ENCODE data around the gene AKAP13.
A peak's percentile ranks its signal among the peaks of the same experiment; 100 is the strongest.

Gene AKAP13

DNA sequence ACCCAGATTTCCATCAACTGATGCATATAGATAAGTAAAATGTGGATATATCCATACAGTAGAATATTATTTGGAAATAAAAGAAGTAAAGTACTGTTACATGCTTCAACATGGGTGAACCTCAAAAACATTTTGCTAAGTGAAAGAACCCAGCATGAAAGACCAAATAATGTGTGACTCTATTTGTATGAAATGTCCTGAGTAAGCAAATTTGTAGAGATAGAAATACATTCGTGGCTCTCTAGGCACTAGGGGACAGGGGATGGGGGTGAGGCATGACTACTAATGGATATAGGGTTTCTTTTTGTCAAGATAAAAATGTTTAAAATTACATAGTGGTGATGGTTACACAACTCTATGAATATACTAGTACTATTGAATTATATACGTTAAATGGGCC is 250.6 kb downstream of the AKAP13 start:
- in situ Hi-C loops (cut with MboI; ENCODE audit: low sequenced_read_pairs), result no loop called here

DNA sequence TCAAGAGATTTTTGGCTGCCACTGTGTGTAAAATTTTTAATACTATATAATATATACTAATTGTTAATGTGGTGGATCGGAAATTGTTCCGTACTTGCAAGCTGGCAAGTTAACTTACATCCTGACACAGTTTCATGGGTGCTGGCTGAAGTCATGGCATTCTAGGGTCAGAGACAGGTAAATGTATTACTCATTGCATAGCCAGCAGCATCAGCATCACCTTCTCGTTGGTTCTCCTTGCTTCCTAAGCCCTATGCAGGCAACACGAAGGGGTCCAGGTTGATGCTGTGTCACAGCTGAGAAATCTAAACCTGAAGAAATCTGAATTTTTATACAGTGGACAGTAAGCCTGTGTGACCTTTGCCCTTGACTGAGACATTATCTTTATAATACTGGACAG is 251.6 kb downstream of the AKAP13 start:
- DNase-seq (ENCODE audit: low spot score in 2 of 2), result no peak
- Histone ChIP-seq H3K27me3 (ENCODE audit: low read depth) (no peaks in the 10 kb centered on the region), H3K9me3 (no peaks in the 10 kb centered on the region), H3K4me1 (peaks cover 4% of the 10 kb centered on the region; the same call in 1 of the 2 replicates), H3K36me3 (replicated peaks) (no peaks in the 10 kb centered on the region), H3K4me3 (no peak overlapping the region)
- in situ Hi-C loops (cut with MboI; ENCODE audit: low sequenced_read_pairs), result no loop called here

More for the DNA sequence above, 250.6 kb downstream of the AKAP13 start:
- no peak for DNase-seq (ENCODE audit: low spot score in 2 of 2)
- no peaks in the 10 kb centered on the region for H3K27me3 ChIP-seq (ENCODE audit: low read depth)
- H3K36me3 ChIP-seq (replicated peaks), result no peaks in the 10 kb centered on the region
- H3K4me3 ChIP-seq, result no peak overlapping the region
- H3K9me3 ChIP-seq, result no peaks in the 10 kb centered on the region
- peaks cover 4% of the 10 kb centered on the region; the same call in 1 of the 2 replicates for H3K4me1 ChIP-seq

DNA sequence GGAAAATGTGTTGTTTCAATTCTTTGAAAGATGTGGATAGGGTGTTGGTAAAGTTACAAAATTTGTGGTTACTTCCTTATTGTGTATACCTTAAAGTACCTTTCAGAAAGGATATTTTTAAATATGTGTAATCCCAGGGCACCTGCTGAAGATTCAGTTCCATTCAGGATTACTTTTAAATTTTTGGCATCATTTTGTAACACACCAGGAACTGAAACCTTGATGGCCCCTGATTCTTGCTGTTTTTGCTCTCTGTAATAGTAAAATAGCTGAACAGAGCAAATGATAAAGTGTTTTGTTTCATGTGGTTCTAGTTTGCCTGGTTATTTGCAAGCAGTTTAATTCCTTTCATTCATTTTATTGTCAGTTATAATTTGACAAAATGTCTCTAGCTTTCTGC is 253.5 kb downstream of the AKAP13 start:
- in situ Hi-C loops (cut with MboI; ENCODE audit: low sequenced_read_pairs), result no loop called here
- no peak for DNase-seq (ENCODE audit: low spot score in 2 of 2)
- Histone ChIP-seq H3K27me3 (ENCODE audit: low read depth) (no peaks in the 10 kb centered on the region), H3K4me1 (peaks cover 4% of the 10 kb centered on the region; the same call in 1 of the 2 replicates), H3K36me3 (replicated peaks) (no peaks in the 10 kb centered on the region), H3K9me3 (no peaks in the 10 kb centered on the region), H3K4me3 (no peak overlapping the region)

DNA sequence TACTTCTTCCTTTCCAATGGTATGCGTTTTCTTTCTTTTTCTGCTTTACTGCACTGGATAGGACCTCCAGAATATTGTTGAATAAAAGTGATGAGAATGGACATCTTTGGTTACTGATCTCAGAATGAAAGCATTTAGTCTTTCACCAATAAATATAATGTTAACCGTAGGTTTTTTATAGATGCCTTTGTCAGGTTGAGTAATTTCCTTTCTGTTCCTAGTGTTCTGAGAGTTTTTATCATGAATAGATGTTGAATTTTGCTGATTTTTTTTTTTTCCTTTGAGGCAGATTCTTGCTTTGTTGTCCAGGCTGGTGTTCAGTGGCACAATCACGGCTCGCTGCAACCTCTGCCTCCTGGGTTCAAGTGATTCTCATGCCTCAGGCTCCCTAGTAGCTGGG is 255.9 kb downstream of the AKAP13 start:
- H3K27me3 ChIP-seq (ENCODE audit: low read depth), result no peaks in the 10 kb centered on the region
- no peak for DNase-seq (ENCODE audit: low spot score in 2 of 2)
- H3K4me1 ChIP-seq, result peaks cover 4% of the 10 kb centered on the region; the same call in 1 of the 2 replicates
- no peaks in the 10 kb centered on the region for H3K9me3 ChIP-seq
- H3K36me3 ChIP-seq (replicated peaks), result peaks cover 4% of the 10 kb centered on the region; the same call in 1 of the 2 replicates
- H3K4me3 ChIP-seq, result no peak overlapping the region
- in situ Hi-C loops (cut with MboI; ENCODE audit: low sequenced_read_pairs), result no loop called here

DNA sequence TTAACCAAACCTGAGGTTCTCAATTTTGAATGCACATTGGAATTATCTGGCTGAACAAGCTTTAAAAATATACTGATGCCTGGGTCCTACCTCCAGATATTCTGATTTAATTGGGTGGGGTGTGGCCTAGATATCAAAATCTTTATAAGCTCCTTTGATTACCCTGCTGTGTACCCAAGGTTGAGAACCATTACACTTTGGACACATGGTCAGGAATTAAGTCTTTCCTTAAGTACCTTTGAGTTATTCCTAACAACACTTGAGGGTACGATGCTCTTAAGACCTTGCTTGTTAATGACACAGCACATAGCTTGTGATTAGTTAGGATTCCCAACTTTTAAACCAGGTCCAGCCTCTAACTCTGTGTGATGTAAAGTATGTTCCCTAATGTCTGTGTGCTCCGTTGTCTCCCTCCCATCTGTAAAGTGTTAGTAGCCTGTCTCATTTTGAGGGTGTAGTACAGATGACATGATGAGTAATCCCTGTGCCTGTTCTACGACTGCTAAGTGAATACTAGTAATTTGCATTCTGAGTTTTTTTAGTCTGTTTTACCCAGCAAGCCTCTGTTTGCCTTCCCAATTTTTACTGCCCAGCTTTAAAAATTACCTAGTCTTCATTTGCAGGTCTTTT is 259.5 kb downstream of the AKAP13 start:
- DNase-seq (ENCODE audit: low spot score in 2 of 2), result no peak
- in situ Hi-C loops (cut with MboI; ENCODE audit: low sequenced_read_pairs), result no loop called here
- Histone ChIP-seq H3K4me3 (no peak overlapping the region), H3K36me3 (replicated peaks) (peaks cover 4% of the 10 kb centered on the region; the same call in 1 of the 2 replicates), H3K4me1 (no peaks in the 10 kb centered on the region; the same call in 1 of the 2 replicates), H3K27me3 (ENCODE audit: low read depth) (no peaks in the 10 kb centered on the region), H3K9me3 (no peaks in the 10 kb centered on the region)

DNA sequence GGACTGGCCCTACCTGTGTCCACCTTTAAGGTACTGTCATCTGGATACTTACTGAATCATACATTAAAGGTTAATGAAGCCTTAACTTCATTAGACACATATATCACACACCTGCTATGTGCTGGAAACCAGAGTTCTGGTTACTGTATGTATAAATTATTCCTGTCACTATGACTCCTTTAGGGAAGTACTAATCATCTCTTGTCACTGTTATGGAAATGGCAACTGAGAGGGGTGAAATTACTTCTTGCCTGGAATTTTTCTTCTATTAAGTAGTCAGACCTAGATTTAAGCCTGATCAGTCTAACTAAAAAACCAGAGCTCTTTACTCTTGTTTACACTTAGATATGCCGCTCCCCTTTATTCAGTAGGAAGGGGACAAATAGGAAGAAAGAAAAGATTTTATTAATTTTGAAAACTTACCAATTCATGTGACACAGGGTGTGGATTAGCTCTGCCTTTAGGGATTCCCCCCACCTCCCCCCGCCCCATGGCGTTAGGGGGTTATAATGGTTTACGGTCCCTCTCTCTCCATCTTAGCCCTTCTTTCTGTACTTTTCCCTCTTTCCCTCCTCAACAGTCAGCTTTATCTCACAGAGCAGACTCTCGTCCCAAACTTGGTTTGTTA is 261.8 kb downstream of the AKAP13 start:
- Histone ChIP-seq H3K27me3 (ENCODE audit: low read depth) (no peaks in the 10 kb centered on the region), H3K36me3 (replicated peaks) (peaks cover 12% of the 10 kb centered on the region), H3K9me3 (no peaks in the 10 kb centered on the region), H3K4me3 (no peak overlapping the region), H3K4me1 (peaks cover 5% of the 10 kb centered on the region)
- no peak for DNase-seq (ENCODE audit: low spot score in 2 of 2)
- in situ Hi-C loops (cut with MboI; ENCODE audit: low sequenced_read_pairs), result no loop called here

DNA sequence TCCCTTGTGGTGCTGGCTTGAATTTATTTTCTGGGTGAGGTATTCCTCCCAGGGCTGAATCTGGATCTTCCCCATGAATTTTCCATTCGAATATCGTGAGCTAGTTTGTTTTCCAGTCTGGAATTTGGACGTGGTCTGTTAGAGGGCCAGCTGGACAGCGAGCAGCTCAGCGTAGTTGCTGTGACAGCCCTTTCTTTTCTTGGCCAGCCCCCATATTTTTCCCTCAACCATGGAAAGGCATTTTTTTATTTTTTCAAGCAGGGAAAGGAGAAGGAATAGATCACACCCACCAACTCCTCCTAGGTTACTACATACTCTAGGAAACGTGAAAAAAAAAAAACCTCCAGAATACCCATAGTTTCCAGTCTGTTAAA is 262.3 kb downstream of the AKAP13 start:
- H3K36me3 ChIP-seq (replicated peaks), result peaks cover 12% of the 10 kb centered on the region
- H3K4me3 ChIP-seq, result no peak overlapping the region
- no peaks in the 10 kb centered on the region for H3K27me3 ChIP-seq (ENCODE audit: low read depth)
- no peak for DNase-seq (ENCODE audit: low spot score in 2 of 2)
- H3K4me1 ChIP-seq, result peaks cover 5% of the 10 kb centered on the region
- in situ Hi-C loops (cut with MboI; ENCODE audit: low sequenced_read_pairs), result no loop called here
- H3K9me3 ChIP-seq, result no peaks in the 10 kb centered on the region

DNA sequence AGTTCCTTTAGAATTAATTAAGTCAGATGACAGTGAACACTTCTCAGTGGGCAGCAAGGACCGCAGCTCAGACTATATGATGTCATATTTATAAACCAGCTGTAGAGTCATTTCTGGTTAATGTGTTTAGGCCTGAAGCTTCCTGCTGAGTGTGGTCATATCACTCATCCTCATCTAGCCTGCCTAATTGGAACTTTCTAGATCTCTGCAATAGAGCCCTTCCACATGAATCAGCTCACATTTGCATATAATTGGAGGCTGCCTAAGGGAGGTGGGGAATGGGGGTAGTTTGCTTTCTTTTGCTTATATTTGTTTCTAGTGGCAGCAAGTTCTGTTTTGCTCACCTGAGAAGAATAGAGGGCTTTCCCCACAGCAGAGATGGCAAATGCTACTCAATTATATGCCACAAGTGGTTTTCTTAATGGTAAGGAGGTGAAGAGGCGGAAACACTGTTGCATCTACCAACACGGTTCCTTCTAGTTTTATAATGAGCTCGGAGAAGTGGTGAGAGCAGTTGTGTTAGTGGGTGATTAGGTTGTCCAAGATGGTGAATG is 266.2 kb downstream of the AKAP13 start:
- Histone ChIP-seq H3K4me1 (peaks cover 13% of the 10 kb centered on the region), H3K9me3 (no peaks in the 10 kb centered on the region), H3K4me3 (no peak overlapping the region), H3K36me3 (replicated peaks) (peaks cover 9% of the 10 kb centered on the region; the same call in 1 of the 2 replicates), H3K27me3 (ENCODE audit: low read depth) (no peaks in the 10 kb centered on the region)
- DNase-seq (ENCODE audit: low spot score in 2 of 2), result no peak
- in situ Hi-C loops (cut with MboI; ENCODE audit: low sequenced_read_pairs), result no loop called here

DNA sequence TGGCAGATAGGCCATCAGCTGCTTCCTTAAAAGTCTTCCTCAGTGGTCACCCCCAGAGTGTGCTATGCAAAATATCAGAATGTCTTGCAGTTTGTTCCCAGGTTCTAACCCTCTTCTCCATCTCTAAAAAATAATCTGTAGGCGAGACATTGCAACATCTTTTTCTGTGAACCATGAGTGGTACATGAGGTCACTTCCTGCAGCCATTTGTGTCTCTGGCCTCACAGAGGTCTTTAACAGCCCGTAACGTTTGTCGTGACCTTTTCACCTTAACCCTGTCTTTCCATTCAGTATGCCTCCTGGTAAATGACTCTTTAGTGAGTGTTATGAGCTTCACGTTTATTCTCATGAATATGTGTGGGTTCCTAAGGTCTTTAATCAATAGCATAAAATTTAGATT is 269.0 kb downstream of the AKAP13 start:
- H3K9me3 ChIP-seq, result no peaks in the 10 kb centered on the region
- H3K4me3 ChIP-seq, result no peak overlapping the region
- H3K36me3 ChIP-seq (replicated peaks), result peaks cover 9% of the 10 kb centered on the region; the same call in 1 of the 2 replicates
- no peaks in the 10 kb centered on the region for H3K27me3 ChIP-seq (ENCODE audit: low read depth)
- in situ Hi-C loops (cut with MboI; ENCODE audit: low sequenced_read_pairs), result no loop called here
- H3K4me1 ChIP-seq, result peaks cover 13% of the 10 kb centered on the region
- no peak for DNase-seq (ENCODE audit: low spot score in 2 of 2)

DNA sequence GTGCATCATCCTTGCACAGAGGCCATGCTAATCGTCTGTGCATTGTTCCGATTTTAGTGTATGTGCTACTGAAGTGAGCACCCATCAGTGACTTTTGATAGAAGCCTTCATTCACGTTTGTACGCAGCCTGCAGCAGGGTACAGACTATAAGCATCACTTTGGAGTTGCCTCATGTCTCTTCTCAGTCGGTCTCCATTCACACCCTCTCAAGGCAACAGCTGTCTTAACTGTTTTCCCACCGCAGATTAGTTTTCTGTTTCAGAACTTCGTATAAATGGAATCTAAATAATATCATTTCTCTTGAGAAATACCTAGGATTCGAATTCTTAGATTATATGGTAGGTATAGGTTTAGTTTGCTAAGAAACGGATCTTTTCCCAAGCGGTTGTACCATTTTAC is 271.1 kb downstream of the AKAP13 start:
- DNase-seq (ENCODE audit: low spot score in 2 of 2), result no peak
- Histone ChIP-seq H3K4me1 (peaks cover 10% of the 10 kb centered on the region), H3K36me3 (replicated peaks) (peaks cover 5% of the 10 kb centered on the region; the same call in 1 of the 2 replicates), H3K9me3 (no peaks in the 10 kb centered on the region), H3K4me3 (no peak overlapping the region), H3K27me3 (ENCODE audit: low read depth) (no peaks in the 10 kb centered on the region)
- in situ Hi-C loops (cut with MboI; ENCODE audit: low sequenced_read_pairs), result no loop called here

DNA sequence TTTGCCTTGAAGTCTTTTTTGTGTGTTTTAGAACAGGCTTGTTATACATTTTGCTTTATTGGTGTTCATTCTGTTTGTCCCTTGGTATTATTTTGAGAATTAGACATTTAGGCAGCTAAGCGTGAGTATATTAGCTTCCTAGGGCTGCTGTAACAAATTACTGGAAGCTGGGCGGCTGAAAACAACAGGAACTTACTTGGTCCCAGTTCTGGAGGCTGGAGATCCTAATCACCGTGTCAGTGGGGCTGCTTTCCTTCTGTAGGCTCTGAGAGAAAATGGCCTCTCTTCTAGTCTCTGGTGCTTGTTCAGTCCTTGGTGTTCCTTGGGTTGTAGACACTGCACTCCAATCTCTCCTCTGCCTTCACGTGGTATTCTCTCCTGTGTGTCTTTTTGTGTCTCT is 272.1 kb downstream of the AKAP13 start:
- DNase-seq (ENCODE audit: low spot score in 2 of 2), result no peak
- in situ Hi-C loops (cut with MboI; ENCODE audit: low sequenced_read_pairs), result no loop called here
- Histone ChIP-seq H3K9me3 (no peaks in the 10 kb centered on the region), H3K27me3 (ENCODE audit: low read depth) (no peaks in the 10 kb centered on the region), H3K36me3 (replicated peaks) (no peaks in the 10 kb centered on the region), H3K4me3 (no peak overlapping the region), H3K4me1 (peaks cover 8% of the 10 kb centered on the region; the same call in 1 of the 2 replicates)

DNA sequence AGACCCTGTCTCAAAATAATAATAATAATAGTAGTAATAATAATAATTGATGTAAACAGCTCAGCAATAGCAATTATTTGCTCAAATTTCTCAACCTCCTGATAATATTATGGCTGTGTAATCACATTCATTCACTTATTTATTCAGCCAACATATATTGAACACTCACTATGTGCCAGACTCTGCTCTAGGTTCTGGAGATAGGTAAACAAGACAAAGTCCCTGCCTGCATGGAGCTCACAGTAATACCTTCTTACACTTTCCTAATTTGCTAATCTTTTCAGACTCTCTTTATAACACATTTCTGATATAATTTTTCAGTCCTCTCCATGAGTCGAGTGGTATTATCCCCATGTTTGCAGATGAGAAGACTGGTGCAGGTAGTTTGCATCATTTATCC is 276.7 kb downstream of the AKAP13 start:
- peaks cover 9% of the 10 kb centered on the region for H3K4me1 ChIP-seq
- no peaks in the 10 kb centered on the region; the same call in 1 of the 2 replicates for H3K36me3 ChIP-seq (replicated peaks)
- H3K9me3 ChIP-seq, result no peaks in the 10 kb centered on the region
- DNase-seq (ENCODE audit: low spot score in 2 of 2), result no peak
- no peak overlapping the region for H3K4me3 ChIP-seq
- in situ Hi-C loops (cut with MboI; ENCODE audit: low sequenced_read_pairs), result no loop called here
- no peaks in the 10 kb centered on the region for H3K27me3 ChIP-seq (ENCODE audit: low read depth)

DNA sequence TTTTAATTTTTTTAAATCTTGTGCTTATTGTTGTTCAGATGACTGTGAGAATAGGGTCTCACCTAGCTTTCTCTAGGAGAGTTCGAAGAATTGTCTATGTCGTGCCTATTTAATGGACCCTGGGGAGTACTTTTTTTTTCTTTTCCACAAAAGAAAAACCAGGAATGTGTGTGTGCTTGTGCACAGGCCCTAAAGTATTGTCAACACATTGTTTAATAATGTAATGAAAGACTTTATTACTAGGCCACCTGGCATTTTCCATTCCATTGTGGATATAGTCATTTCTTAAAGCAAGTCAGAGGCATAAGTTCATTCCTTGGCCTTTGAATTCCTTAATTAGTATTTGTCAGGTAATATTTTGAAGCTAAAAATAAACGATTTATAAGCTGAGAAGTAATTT is 278.4 kb downstream of the AKAP13 start:
- no peaks in the 10 kb centered on the region for H3K27me3 ChIP-seq (ENCODE audit: low read depth)
- DNase-seq (ENCODE audit: low spot score in 2 of 2), result peak in 1 of 2 experiments; percentile 62
- H3K9me3 ChIP-seq, result no peaks in the 10 kb centered on the region
- no peaks in the 10 kb centered on the region; the same call in 1 of the 2 replicates for H3K36me3 ChIP-seq (replicated peaks)
- in situ Hi-C loops (cut with MboI; ENCODE audit: low sequenced_read_pairs), result no loop called here
- H3K4me3 ChIP-seq, result no peak overlapping the region
- H3K4me1 ChIP-seq, result peaks cover 9% of the 10 kb centered on the region

DNA sequence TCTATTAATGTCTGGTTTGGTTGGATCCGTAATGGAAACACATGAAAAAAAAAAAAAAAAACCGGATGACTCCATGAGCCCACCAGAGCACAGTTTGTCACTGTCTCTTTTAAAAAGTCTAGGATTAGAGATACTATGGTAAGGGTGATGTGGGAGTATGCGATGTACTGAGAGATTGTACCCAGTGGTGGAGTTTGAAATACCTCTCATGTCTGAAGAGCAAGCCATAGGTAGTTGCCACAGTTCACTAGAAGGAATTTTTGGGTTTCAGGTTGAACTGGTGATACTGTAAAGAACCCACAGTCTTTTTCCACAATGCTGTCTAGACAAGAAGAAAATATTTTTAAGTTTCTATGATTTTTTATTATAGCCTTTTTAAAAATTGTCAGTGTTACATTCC is 281.5 kb downstream of the AKAP13 start:
- Histone ChIP-seq H3K27me3 (ENCODE audit: low read depth) (no peaks in the 10 kb centered on the region), H3K4me3 (no peak overlapping the region), H3K36me3 (replicated peaks) (peaks cover 7% of the 10 kb centered on the region), H3K9me3 (no peaks in the 10 kb centered on the region), H3K4me1 (peaks cover 9% of the 10 kb centered on the region)
- in situ Hi-C loops (cut with MboI; ENCODE audit: low sequenced_read_pairs), result no loop called here
- DNase-seq (ENCODE audit: low spot score in 2 of 2), result no peak
